HTERT RPE-1 (cell line): ENCODE data around the gene PLA2G4D.

Experiments
- in situ Hi-C: fragments of 300-500 bp; cut with MboI; formaldehyde crosslinking; loops from 4 replicates; pipeline ENCODE4 v1.14.3; 2020; ENCODE audit warnings: low sequenced_read_pairs

The PLA2G4D gene

DNA sequence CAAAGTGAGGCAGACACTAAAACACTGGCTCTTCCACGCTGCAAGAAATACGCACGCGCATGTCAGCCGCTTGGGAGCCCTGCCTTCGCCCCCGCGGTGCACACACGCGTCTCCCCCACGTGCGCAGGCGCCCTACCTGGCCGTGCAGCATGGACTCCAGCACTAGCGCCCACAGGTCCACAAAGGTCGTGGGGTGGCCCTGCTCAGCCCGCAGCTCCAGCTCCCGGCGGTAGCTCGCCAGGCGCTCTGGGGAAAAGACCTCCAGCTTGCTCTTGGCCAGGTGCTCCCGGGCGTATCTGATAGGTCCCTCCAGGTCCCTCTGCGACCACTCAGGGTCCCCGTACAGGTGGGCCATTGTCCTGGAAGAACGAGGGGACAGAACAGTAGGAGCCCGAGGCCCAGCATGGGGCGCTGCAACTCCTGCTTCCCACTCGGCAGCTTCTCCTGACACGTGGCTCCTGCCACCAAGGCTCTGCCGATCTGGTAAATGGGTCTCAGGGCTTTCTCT is 14.9 kb downstream of the PLA2G4D start:
- in situ Hi-C loops, result no loop called here

DNA sequence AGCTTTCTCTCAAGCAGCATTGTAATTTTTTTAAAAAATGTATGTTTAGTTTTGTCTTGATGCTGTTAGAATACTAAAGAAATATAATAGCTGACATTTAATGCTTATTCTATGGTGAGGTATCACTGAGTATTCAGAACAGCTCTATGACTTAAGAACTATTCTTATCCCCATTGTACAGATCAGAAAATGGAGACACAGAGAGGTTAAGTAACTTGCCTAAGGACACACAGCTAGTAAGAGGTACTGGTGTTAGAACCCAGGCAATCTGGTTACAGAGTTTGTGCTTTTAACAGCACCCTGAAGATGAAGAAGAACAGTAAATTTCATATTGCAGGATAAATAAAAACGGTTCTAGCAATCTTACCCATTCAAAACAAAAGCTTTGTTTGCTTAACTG is 15.5 kb downstream of the PLA2G4D start:
- in situ Hi-C loops, result no loop called here

DNA sequence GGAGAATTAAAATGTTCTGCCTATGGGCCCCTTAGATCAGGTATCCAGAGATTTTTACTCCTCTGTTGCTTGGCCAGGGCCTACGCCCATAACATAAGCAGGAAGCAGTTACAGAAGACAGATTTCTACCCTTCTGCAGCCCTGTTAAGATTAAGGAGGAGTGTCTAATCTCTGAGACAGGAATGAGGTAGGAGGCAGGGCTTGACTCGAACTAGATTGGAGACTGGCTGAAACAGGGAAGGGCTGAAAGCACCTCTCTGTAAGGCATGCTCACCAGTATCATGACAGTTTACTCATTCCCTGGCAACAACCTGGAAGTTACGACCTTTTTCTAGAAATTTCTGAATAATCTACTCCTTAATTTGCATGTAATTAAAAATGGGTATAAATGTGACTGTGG is 16.7 kb downstream of the PLA2G4D start:
- in situ Hi-C loops, result no loop called here

DNA sequence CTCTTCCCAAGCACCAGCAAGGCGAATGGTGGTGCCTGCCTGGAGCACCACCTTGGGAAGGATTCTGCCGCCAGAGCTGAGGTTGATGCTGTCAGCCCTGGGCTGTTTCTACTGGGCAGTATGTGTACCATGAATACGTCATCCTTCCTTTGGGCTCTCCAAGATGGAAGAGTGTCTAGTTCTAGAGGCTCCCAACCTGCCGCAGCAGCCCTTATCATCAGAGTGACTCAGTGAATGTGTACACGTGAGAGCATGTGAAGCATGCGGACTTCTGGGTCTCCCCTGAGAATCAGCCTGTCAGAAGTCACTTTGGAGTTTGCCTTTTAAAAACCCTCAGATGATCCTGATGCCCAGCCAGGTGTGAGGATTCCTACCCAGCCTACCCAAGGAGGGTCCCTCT is 20.9 kb downstream of the PLA2G4D start:
- in situ Hi-C loops, result no loop called here

DNA sequence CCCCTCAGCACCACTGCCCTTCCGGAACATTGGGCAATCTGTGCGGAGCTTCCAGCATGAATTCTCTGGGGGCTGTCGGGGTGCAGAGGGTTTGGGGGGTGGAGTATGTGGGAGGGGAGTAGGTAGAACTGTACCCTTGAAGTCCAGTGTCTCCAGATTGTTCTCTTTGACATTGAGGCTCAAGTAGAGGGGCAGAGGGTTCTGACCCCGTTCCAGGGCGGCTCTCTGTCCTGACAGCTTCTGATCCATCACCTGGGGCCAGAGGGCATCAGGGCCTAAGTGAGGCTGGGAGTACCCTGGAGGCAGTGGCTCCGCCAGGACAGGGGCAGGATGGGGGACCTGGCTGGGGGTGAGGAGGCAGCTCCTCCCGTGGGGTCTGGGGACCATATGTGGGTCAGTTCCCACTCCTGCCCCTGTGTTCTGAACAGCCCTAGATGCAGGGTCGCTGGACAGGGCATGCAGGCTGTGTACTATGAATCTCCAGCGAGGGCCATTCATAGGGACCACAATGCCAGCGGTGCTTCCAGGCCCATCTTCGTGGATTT is 22.1 kb downstream of the PLA2G4D start:
- in situ Hi-C loops, result no loop called here

DNA sequence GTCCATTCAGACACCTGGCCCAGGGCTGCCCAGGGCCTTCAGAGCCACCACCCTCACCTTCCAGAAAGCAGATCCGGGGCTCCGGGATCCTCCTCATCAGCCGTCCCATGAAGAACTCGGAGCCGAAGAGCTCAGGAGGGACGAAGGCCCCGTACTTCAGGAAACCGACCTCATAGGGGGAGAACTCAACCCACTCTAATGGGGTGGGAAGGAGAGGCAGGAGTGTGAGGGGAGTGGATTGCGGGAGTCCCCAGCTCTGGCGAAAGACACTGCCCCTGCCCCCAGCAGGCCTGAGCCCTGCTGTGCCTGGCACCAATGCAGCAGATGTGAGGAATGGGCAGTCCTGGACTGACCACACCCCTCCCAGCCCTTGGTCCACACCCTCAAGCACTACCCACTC is 22.6 kb downstream of the PLA2G4D start:
- in situ Hi-C loops, result no loop called here

DNA sequence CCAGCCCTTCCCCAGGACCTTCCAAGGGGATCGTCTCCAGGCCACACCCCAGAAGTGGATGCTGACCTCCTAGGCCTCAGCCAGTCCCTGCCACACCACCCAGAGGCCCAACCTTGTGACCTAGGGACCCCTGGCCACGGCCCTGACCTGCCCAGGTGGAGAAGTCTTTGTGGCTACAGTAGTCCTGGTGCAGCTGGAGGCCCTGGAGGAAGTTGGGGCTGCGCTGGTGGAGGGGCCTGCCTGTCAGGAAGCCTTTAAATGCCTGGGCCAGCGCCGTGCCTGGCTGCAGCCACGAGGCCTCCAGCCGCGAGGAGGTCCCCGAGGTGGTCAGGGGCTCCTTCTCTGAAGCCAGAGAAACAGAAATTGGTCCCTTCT is 23.4 kb downstream of the PLA2G4D start:
- in situ Hi-C loops, result no loop called here

DNA sequence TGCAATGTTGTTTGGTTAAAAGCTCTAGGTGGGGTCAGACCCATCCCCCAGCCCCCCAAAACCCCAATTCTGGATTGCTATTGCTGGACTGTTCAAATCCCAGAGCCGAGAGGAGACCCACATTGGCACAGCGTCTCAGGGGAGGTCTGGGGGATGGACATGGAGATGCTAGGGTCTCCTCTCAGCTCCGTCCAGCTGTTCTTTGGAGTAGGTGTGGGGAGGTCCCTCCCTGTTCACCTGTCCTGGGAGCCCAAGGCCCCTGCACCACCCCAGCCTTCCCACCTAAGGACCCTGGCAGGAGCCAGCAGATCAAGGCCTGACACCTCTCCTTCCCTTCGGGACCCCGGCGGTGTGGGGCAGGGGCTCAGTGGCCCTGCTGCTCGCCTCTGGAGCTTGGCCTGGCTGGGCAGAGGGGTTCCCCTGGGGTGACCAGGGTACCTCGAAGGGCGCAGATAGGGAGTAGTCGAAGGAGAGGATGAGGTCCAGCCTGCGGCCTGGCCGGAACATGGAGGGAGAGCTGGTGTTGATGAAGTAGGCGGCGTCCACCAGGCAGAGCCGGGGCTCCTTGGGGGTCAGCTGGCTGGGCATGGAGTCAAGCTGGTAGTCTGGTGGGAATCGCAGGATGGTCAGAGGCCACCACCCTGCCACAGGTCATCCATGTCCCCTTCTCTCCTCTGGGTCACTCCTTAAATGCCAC is 23.9 kb downstream of the PLA2G4D start:
- in situ Hi-C loops, result no loop called here

DNA sequence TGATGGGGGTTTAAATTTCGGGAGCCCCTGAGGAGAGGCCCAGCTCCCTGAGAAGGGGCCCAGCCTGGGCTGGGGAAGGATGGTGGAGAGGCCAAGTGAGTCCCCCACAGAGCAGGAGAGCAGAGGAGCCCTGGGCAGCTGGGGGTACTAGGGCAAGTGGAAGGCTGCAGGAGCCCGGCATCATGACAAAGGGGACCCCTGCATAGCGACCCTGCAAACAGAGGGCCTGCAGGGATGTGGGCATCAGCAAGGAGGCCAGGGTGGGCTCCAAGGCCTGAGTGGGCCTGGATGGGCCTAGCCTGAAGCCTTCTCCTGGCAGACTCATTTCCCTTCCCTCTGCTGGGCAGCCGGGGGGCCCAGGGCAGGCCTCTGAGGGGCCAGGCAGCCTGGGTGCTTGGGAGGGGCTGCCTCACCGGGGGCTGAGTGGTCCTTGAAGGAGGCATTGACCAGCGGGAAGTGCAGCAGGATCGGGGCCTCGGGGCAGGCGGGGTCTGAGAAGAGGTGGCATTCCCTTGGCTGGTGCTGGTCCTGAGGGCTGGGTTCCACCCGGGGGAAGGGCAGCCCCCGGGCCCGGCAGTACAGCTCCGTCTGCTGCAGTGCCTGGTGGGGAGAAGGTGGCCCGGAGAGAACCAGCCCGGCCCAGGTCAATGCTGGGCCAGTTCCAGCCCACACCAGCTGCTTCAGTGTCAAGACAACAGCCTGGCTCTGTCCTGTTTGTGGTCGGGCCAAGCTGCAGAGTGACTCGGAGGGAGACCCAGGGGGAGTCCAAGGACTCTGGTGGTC is 24.7 kb downstream of the PLA2G4D start:
- in situ Hi-C loops, result no loop called here

DNA sequence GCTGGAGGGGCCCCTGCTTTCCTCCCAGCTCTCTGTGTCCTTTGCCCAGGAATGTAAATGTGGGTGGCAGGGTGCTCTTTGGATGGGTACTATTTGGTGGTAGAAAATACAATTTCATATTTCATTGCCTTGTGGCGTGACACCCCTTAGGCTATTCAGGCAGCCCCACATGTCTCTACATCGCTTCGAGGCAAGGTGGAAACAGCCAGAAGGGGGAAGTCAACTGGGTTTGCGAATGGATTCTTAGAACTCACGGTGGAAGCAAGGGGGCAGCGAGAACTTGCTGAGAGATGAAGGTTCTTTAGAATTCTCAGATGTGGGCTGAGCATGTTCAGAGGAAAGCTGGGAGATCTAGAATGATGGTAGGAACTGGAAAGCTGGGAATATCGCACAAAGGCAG is 25.3 kb downstream of the PLA2G4D start:
- in situ Hi-C loops, result no loop called here

DNA sequence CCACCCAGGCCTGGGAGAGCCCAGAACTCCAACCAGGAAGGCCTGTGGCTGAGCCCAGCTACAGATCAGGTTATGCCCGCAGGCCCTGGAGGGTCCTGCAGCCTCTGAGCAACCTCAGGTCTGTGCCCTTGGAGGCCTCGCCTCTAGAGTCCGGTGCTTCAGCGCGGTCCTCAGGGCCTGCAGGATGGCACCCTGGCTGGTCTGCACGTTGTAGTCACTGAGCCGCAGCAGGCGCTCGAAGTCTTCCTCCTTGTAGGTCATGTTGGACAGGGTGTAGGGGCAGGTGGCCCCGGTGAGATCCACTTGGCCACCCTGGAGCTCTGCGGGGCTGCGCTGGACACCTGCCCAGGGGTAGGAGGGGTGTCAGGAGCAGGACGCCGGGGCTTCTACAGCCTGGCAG is 25.8 kb downstream of the PLA2G4D start:
- in situ Hi-C loops, result no loop called here

DNA sequence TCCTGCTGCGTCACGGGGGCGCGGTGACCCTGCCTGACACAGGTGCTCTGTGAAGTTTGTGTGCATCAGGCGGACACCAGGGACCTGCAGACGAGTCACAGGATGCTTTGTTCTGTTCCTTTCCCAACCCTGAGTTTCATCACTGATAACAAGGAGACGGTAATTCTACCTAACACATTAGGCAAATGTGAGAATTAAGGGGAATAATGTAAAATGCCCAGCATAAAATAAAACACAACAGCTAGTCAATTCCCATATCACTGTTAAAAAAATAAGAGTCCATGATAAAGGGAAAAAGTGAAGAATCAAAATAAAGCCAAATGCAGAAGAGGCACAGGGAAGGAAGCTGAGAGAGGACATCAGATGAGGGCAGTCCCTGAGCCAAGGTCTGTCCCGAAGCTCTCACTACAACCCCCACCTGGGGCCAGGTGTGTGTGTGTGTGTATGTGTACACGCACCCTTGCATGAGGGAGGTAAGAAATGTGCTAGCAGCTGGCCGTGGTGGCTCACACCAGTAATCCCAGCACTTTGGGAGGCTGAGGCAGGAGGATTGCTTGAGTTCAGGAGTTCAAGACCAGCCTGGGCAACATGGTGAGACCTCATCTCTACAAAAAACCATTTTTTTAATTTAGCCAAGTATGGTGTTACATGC is 27.5 kb downstream of the PLA2G4D start:
- in situ Hi-C loops, result no loop called here

DNA sequence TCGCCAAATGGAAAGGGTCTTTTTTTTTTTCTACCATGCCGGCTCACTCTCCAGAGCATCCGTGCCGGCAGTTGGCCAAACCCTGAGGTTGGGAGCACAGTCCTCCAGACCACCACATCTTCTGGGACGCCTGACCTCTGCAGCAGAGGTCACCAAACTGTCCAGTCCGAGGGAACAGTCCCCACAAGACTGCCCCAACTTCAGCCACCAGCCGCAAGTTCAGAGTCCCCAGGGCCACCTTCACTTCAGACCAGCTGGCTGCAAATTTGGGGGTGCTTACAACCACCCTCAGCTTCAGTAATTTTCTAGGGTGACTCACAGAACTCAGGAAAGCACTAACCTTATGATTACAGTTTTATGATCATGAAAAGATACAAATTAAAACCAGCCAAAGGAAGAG is 28.9 kb downstream of the PLA2G4D start:
- in situ Hi-C loops, result no loop called here

DNA sequence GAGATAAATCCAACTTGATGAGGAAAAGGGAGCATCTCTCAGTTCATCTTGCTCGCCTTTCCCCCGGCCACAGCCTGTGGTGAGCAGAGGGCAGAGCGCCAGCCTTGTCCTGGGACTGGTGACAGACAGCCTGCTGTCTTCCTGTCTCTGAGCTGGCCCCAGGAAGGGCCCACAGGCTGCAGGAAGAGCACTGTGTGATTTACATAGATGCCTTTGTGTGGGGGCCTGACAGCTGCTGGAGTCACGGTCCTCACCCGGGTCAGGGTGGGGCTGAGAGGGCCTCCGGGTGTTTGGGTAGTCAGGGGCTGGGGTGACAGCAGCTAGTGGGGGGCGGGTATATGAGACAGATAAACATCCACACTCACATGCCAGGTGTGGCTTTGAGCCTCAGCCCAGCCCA is 29.3 kb downstream of the PLA2G4D start:
- in situ Hi-C loops, result no loop called here

DNA sequence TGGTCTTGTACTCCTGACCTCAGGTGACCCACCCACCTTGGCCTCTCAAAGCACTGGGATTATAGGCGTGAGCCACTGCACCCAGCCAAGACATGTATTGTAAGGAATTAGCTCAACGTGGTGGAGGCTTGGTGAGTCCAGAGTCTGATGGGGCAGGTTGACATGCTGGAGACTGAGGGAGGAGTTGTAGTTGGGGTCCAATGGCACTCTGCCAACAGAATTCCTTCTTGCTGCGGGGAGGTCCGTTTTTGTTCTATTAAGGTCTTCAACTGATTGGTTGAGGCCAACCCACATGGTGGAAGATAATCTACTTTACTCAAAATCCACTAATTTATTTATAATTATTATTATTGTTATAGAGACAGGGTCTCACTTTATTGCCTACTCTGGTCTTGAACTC is 30.1 kb downstream of the PLA2G4D start:
- in situ Hi-C loops, result no loop called here

DNA sequence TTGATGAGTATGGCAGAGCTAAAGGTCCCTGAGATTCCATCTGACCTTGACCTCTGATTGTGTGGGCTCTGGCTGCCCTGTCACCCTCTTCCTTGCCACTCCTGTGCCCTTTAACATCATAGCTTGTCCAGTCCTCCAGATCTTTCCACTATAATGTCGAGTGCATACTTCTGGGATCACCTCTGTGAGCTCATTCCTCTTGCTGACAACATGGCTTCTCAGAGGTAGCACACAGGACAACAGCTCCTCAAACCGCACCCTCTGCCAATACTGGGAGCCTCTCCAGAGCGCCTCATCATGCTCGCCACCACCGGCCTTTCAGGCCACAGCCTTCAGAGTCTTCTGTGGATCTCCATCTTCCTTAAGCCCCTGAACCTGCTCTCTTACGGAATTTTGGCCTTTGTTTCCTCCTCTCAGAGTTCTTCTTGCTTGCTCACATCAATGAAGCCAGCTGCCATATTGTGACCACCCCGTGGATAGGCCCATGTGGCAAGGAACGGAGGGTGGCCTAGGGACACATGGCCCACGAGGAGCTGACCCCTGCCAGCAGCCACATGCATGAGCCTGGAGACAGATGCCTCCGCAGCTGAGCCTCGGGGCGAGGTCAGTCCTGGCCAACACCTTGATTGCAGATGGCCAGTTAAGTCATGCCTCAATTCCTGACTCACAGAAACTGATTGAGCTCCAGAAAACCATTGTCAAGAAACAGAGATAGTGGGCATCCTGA is 31.1 kb downstream of the PLA2G4D start:
- in situ Hi-C loops, result no loop called here

DNA sequence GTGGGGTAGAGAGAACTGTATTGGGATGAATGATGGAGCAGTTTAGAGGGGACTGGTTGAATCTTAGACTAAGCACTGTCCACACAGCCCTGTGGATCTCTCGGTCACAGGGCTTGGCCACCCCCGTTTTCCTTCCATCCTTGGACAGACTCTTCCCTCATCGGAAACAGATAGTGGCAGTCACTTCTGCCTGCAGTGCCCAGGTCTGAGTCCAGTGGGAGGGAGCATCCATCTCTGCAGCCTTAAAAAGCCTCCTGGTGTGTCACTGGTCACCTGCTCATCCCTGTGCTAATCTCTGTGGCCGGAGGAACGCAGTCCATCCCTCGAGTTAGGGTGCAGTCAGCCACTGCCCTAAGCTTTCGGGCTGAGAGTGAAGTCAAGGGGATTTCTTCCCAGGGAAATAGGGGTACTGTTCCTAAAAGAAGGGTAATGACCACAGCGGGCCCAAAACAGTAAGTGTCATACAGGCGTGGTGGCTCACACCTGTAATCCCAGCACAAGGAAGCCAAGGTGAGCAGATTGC is 32.0 kb downstream of the PLA2G4D start:
- in situ Hi-C loops, result no loop called here

DNA sequence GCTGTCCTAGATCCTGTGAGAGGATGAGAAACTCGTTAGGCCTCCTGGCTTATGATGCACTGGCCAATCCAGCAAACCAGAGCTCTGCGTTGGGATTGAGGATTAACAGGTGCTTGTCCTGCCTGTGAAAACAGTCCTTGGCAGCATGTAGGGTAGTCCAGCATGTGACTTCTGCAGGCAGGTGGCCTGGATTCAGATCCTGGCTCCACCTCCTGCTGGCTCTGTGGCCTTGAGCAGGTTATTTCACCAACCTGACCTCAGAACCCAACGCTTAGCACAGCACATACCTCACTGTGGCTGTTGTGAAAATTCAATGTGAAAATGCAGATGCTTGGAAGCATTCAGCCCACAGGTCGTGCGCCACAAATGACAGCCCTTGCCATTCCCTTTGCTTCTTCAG is 33.6 kb downstream of the PLA2G4D start:
- in situ Hi-C loops, result no loop called here

DNA sequence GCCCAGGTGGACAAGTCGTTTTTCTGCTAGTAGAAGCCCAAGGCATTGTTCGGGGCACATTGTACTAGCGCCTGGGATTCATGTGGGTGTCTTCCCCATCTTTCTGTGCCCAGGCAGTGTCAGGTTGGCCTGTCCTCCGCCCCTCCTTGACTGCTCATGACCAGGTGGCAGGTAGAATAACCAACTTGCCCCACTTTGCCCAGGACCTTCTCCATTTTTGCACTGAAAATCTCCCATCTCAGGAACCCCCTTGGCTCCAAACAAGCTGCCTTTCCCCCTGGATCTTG is 33.9 kb downstream of the PLA2G4D start:
- in situ Hi-C loops, result no loop called here

DNA sequence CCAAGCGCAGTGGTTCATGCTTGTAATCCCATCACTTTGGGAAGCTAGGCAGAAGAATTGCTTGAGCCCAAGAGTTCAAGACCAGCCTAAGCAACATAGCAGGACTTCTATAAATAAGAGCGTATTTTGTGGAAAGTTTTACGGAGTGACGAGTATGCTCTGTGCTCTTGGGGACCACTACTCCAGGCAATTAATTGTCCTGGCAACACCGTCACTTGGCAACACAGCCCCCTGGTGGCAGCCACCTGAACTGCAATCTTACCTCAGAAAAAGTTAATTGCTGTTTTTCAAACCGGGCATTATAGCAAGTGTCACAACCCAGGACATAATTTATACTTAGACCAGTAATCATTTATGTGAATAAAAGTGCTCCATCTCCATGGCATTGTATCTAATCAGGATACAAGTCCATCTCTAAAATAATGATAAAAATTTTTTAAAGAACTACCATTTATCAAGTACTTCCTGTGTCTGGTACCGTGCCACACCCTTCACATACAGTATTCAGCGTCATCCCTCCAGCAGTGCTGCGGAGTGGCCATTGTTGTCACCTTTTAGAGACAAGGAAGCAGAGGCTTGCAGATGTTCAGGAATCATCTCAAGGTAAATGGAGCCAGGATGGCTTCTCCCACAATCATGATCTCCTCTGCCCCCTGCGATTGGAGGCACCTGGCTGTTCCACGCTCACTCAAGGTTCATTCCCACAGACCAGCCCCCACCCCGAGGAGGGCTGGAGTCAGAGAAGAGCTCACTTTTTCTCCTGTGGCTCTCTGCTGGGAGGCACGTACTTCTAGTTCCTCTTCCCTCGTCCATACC is 34.5 kb downstream of the PLA2G4D start:
- in situ Hi-C loops, result no loop called here
